GM12878 (cell line): ENCODE measurements around the gene SRPRB. TPM values are rescaled to one million over a fixed set of nuclear protein-coding genes. Genes with fewer than 3 reads are reported as not detected.

Experiments
- ATAC-seq: fragments of 200-7000 bp; cut with Tn5 transposase; 3 replicates; pipeline ENCODE4 v1.9.1; 2020; ENCODE audit warnings: mild to moderate bottlenecking, moderate library complexity
- BruUV-seq: library from RNA; stranded (reverse); fragments of 400-500 nt; replicated peaks from 2 replicates; lab custom pipeline; 2021; lab: Mats Ljungman, UMichigan
- CTCF ChIA-PET: fragments of 300-600 bp; sonication (Branson Sonifier 250); formaldehyde crosslinking; extraction: SDS; loops from one replicate; lab custom pipeline; 2021; ENCODE audit warnings: inconsistent platforms; lab: Yijun Ruan, JAX
- POLR2A ChIA-PET: fragments of 350-600 bp; formaldehyde crosslinking; extraction: SDS; loops from one replicate; lab custom pipeline; 2021; ENCODE audit warnings: inconsistent platforms; lab: Charles Lee
- RAD21 ChIA-PET: fragments of 300-600 bp; sonication (Branson Sonifier 250); formaldehyde crosslinking; loops from one replicate; lab custom pipeline; 2023; ENCODE audit warnings: antibody characterized with exemption; ENCODE audit not compliant: unreplicated experiment; lab: Charles Lee
- SMC1A ChIA-PET: fragments of 300-600 bp; sonication (Branson Sonifier 250); formaldehyde crosslinking; loops from one replicate; lab custom pipeline; 2023; ENCODE audit not compliant: unreplicated experiment, uncharacterized antibody; lab: Charles Lee
- DNase-seq: peaks from one replicate; pipeline ENCODE4 v3.0.0-alpha.2; 2011; ENCODE audit warnings: low read depth, low spot score
- FAIRE-seq: peaks from 3 replicates; lab custom pipeline; 2011; peaks lifted over from hg19 to GRCh38; lab: Jason Lieb, UNC
- H2AFZ ChIP-seq: 2 replicates; pipeline ENCODE4 v1.6.0; 2011; ENCODE audit warnings: low read depth, low read length, control low read depth; ENCODE audit not compliant: control insufficient read depth
- H3K27ac ChIP-seq: 2 replicates; pipeline ENCODE4 v1.5.1; 2011; ENCODE audit warnings: control low read depth; ENCODE audit not compliant: control insufficient read depth, insufficient read depth
- H3K27me3 ChIP-seq, 2 experiments: replicated peaks in 1 of 2; 2 replicates each; pipeline versions ENCODE4 v1.6.0 to v1.6.1; 2011; ENCODE audit warnings: low read length in 1 of 2; ENCODE audit not compliant: control insufficient read depth in 2 of 2, insufficient read depth in 2 of 2
- H3K36me3 ChIP-seq, 2 experiments: 2 replicates each; pipeline ENCODE4 v1.5.1; 2011; ENCODE audit warnings: low read length in 1 of 2; ENCODE audit not compliant: control insufficient read depth in 2 of 2, insufficient read depth in 2 of 2
- H3K4me1 ChIP-seq: 2 replicates; pipeline ENCODE4 v1.6.1; 2011; ENCODE audit warnings: mild to moderate bottlenecking, low read length, moderate library complexity, mixed read lengths; ENCODE audit not compliant: control insufficient read depth, insufficient read depth
- H3K4me2 ChIP-seq: 2 replicates; pipeline ENCODE4 v1.6.0; 2011; ENCODE audit warnings: control low read depth; ENCODE audit not compliant: control insufficient read depth, insufficient read depth
- H3K4me3 ChIP-seq: fragments of 200-600 bp; sonication (generic); 2 replicates; pipeline ENCODE4 v1.5.1; 2016
- H3K79me2 ChIP-seq: 2 replicates; pipeline ENCODE4 v1.6.0; 2011; ENCODE audit warnings: low read length; ENCODE audit not compliant: control insufficient read depth, insufficient read depth
- H3K9ac ChIP-seq: 2 replicates; pipeline ENCODE4 v1.8.0; 2011; ENCODE audit warnings: low read length, control low read depth, mixed read lengths; ENCODE audit not compliant: control insufficient read depth, insufficient read depth
- H3K9me3 ChIP-seq: replicated peaks from 3 replicates; pipeline ENCODE4 v1.5.1; 2011; ENCODE audit warnings: mild to moderate bottlenecking, low read length; ENCODE audit not compliant: control insufficient read depth, insufficient read depth
- H4K20me1 ChIP-seq: 2 replicates; pipeline ENCODE4 v1.6.0; 2011; ENCODE audit not compliant: control insufficient read depth, insufficient read depth
- CEBPB ChIP-seq, 2 experiments: fragments of 150-350 bp in 1 of 2; IDR thresholded peaks; 2 replicates each; pipeline ENCODE4 v1.6.1; 2012 to 2014; ENCODE audit warnings: low read depth in 2 of 2, low read length in 2 of 2, borderline replicate concordance in 1 of 2, inconsistent platforms in 1 of 2
- CHD4 ChIP-seq: fragments of 200-600 bp; sonication (generic); IDR thresholded peaks from 2 replicates; pipeline ENCODE4 v1.6.1; 2016; ENCODE audit warnings: mild to moderate bottlenecking
- CTCF ChIP-seq, 3 experiments: IDR thresholded peaks in 2 of 3; conservative IDR thresholded peaks in 1 of 3; 2 replicates each; pipeline ENCODE4 v1.5.1; 2011; ENCODE audit warnings: low read depth in 3 of 3, low read length in 3 of 3, mild to moderate bottlenecking in 3 of 3, control low read depth in 2 of 3, moderate library complexity in 2 of 3, inconsistent platforms in 1 of 3, mixed read lengths in 1 of 3; ENCODE audit not compliant: control insufficient read depth in 2 of 3, insufficient read depth in 1 of 3; ENCODE audit errors: extremely low read depth in 1 of 3
- EP300 ChIP-seq, 2 experiments: fragments of 150-350 bp in 1 of 2; IDR thresholded peaks; 2 replicates each; pipeline ENCODE4 v1.6.1; 2011 to 2012; ENCODE audit warnings: low read depth in 2 of 2, low read length in 2 of 2, borderline replicate concordance in 1 of 2, improper control_type of control experiment in 1 of 2, inconsistent platforms in 1 of 2; ENCODE audit not compliant: control insufficient read depth in 1 of 2
- IRF4 ChIP-seq: IDR thresholded peaks from 2 replicates; pipeline ENCODE4 v1.6.1; 2011; ENCODE audit warnings: low read depth, low read length
- PBX3 ChIP-seq: IDR thresholded peaks from 2 replicates; pipeline ENCODE4 v1.6.1; 2011; ENCODE audit warnings: mild to moderate bottlenecking, low read depth, low read length, moderate library complexity; ENCODE audit not compliant: insufficient replicate concordance
- RFX5 ChIP-seq: IDR thresholded peaks from 2 replicates; pipeline ENCODE4 v1.6.1; 2011; ENCODE audit warnings: low read depth, low read length, improper control_type of control experiment
- STAT1 ChIP-seq: fragments of 450-650 bp; conservative IDR thresholded peaks from 2 replicates; pipeline ENCODE4 v1.6.1; 2014; ENCODE audit warnings: antibody characterized with exemption, mild to moderate bottlenecking
- WGBS: methylation state at CpG from one replicate; pipeline ENCODE4 v1.1.6; 2016; ENCODE audit warnings: low lambda C conversion rate; ENCODE audit not compliant: insufficient replicate concordance, insufficient coverage; ENCODE audit errors: missing lambda C conversion rate; 5-methylcytosine and 5-hydroxymethylcytosine counted together
- in situ Hi-C: fragments of 300-500 bp; cut with MboI; formaldehyde crosslinking; loops from 9 replicates; pipeline ENCODE4 v1.14.3; 2018; ENCODE audit warnings: mixed read lengths
- intact Hi-C: fragments of 100-400 bp; cut with micrococcal nuclease; formaldehyde crosslinking; loops from one replicate; pipeline ENCODE4 v1.14.2; 2022; ENCODE audit not compliant: unreplicated experiment
- polyA plus RNA-seq, 11 experiments: library from polyadenylated mRNA; depleted of rRNA in 4 of 11; unstranded in 6 of 11; stranded (reverse) in 5 of 11; fragments of >200 nt; fragmentation: Nextera tagmentation in 4 of 11; fragmentation: Illumina TruSeq in 1 of 11; extraction: Ambion mirVana in 4 of 11; extraction: Trizol in 1 of 11; gene quantifications; 1 replicate in 1 of 11; 2 replicates in 10 of 11; pipeline versions ENCODE4 v1.2.1 to v1.2.3, GENCODE V29; 2011 to 2016; ENCODE audit warnings: inconsistent platforms in 2 of 11, missing spikeins in 2 of 11, low read depth in 1 of 11
- total RNA-seq, 4 experiments: library from RNA; depleted of rRNA in 3 of 4; stranded (reverse); fragments of >200 nt in 3 of 4; fragmentation: Illumina TruSeq in 1 of 4; extraction: Trizol in 1 of 4; gene quantifications; 2 replicates each; pipeline versions ENCODE4 v1.2.1 to v1.2.3, GENCODE V29; 2013 to 2021
- TF ChIP-seq, protein P1 (sequence below): fragments of 450-650 bp; IDR thresholded peaks from 2 replicates; pipeline ENCODE4 v1.6.1; 2017; ENCODE audit warnings: low read depth, mild to moderate bottlenecking, moderate library complexity

The SRPRB gene
- total and polyA plus RNA-seq, 10 of the 15 experiments (the other 5 are each of a cell fraction or from before 2014, with no cell fraction given) = 30.6 to 107 (median 46.6) TPM

DNA sequence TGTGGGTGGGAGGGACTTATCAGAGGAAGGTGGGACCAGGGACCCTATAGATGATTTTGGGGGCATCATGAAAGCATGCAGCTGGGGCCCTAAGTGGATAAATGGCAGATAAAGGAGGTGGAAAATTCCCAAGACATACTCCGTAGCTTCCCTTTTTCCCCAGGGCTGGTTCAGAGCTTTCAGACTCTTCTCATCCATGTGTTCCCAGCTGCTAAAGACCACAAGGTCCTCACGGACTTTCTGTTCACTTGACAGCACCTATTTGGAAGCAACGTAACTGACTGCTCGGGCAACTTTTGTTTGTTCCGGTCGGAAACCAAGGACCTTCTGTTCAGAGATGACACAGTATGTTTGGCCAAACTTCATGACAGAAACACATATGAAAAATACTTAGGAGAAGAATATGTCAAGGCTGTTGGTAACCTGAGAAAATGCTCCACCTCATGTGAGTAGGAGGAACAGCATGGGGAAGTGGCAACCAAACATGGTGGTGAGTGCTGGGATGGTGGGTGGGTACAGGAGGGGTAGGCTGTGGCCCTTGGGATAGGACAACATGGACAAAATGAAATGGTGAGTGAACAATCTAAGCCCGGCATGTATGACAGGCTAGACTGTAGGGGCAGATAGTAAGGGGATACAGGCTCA is 28.7 kb upstream of the SRPRB start:
- FAIRE-seq (no peak), ATAC-seq (no peak), DNase-seq (no peak)
- Histone ChIP-seq H4K20me1 (no peaks in the 10 kb centered on the region), H3K79me2 (no peaks in the 10 kb centered on the region), H3K27ac (no peak overlapping the region), H3K9ac (no peak overlapping the region), H3K36me3 (no peaks in the 10 kb centered on the region), H3K4me3 (no peak overlapping the region), H3K27me3 (peaks cover 0 to 1% of the 10 kb centered on the region in 2 experiments; a peak in 2 of 4 replicates), H3K4me2 (no peak overlapping the region), H3K4me1 (no peaks in the 10 kb centered on the region), H3K9me3 (no peaks in the 10 kb centered on the region), H2AFZ (no peak overlapping the region)
- POLR2A ChIA-PET = no interaction called here
- intact Hi-C loops (no loop called here), in situ Hi-C loops (no loop called here)
- RAD21 ChIA-PET = no interaction called here
- BruUV-seq = no TSS peak
- 30% methylated on average over 7 of the region's 7 CpGs for WGBS
- TF ChIP-seq EP300 (IDR thresholded peaks at IDR 0.05; ENCODE audit: borderline replicate concordance in 1 of 2, control insufficient read depth in 1 of 2, low read depth in 2 of 2, low read length in 2 of 2) = no peak
- no peak for TF ChIP-seq CEBPB (IDR thresholded peaks at IDR 0.05; ENCODE audit: borderline replicate concordance in 1 of 2, low read depth in 2 of 2, low read length in 2 of 2)
- TF ChIP-seq CTCF (IDR thresholded peaks at IDR 0.05 in 2 of 3, conservative IDR thresholded peaks at IDR 0.05 in 1 of 3; ENCODE audit: control insufficient read depth in 2 of 3, extremely low read depth in 1 of 3, insufficient read depth in 1 of 3, low read depth in 3 of 3, low read length in 3 of 3) = no peak
- TF ChIP-seq RFX5 = no peak
- no peak for TF ChIP-seq CHD4
- TF ChIP-seq PBX3 = no peak
- no peak for TF ChIP-seq IRF4
- TF ChIP-seq, protein P1, sequence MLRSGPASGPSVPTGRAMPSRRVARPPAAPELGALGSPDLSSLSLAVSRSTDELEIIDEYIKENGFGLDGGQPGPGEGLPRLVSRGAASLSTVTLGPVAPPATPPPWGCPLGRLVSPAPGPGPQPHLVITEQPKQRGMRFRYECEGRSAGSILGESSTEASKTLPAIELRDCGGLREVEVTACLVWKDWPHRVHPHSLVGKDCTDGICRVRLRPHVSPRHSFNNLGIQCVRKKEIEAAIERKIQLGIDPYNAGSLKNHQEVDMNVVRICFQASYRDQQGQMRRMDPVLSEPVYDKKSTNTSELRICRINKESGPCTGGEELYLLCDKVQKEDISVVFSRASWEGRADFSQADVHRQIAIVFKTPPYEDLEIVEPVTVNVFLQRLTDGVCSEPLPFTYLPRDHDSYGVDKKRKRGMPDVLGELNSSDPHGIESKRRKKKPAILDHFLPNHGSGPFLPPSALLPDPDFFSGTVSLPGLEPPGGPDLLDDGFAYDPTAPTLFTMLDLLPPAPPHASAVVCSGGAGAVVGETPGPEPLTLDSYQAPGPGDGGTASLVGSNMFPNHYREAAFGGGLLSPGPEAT = no peak
- no peak for TF ChIP-seq STAT1
- CTCF ChIA-PET = no interaction called here
- SMC1A ChIA-PET = no interaction called here
